HT1080 (cell line): ENCODE data around the gene PLA2G4D. TPM values are rescaled to one million over a fixed set of nuclear protein-coding genes. Genes with fewer than 3 reads are reported as not detected.

Experiments used
- DNase-seq: peaks from one replicate; pipeline ENCODE4 v3.0.0-alpha.2; 2015; ENCODE audit warnings: low read depth
- total RNA-seq: library from RNA; depleted of rRNA; stranded (reverse); fragments of >200 nt; shearing (Covaris generic); gene quantifications from 2 replicates; pipeline ENCODE4 v1.2.3, GENCODE V29; 2014

Gene PLA2G4D
- total RNA-seq, 1 experiment from 2014 or later = not detected

GRCh38 chr15:42129364-42129763 lies 35.0 kb upstream of the PLA2G4D start:
- DNase-seq = no peak

GRCh38 chr15:42128476-42128875 lies 34.1 kb upstream of the PLA2G4D start:
- no peak for DNase-seq

DNA sequence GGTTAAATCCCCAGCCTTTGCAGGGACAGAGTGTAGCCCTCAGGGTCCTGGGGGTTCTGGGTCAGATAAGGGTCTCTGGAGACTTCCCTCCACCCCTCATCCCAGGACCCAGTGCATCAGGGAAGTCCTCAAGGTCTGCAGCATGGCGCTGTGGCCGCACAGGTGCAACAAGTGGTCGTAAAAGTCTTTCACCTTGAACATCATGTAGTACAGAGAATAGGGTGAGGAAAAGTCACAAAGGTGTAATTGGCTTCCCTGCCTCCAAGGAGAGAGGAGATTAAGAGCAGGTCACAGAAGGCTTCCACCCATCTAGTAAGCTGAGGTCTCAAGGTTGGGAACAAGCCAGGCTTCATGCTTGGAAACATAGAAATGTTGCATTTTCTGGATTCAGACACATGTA lies 29.2 kb upstream of the PLA2G4D start:
- no peak for DNase-seq

DNA sequence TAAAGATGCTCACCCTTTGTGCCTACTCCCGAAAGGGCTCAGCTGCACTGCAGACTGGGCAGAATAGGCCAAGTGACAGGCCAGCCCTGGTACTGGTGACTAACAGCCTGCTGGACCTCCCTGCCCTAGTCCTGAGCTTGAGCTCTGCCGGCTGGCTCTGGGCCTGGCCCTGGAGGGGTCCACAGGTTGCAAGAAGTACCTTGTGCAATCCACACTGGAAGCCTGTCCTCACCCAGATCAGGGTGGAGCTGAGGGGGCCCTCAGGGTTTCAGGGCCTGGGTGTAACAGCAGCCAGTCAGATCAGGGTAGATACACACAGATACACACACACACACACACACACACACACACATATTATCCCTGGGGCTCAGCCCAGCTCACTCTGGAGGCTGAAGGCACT lies 27.3 kb upstream of the PLA2G4D start:
- no peak for DNase-seq

GRCh38 chr15:42121021-42121420 lies 26.7 kb upstream of the PLA2G4D start:
- DNase-seq = no peak

DNA sequence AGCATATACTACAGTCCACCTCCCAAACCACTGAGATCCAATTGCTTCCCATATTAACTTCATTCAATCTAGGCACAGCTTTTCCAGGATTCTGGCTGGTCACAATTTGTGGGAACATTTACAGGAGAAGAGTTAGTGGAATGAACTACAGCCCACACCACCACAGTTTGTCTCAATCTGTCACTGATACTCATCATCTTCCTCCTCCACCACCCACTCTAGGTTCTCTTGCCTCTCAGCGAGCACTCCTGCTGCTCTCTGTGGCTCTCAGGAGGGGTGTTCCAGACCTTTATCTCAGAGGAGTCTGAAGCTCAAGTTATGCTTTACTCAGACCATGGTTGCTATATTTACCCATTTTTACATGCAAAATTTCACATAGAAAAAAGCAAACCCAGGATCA lies 25.9 kb upstream of the PLA2G4D start:
- DNase-seq = no peak

- no peak for DNase-seq
Observed at GRCh38 chr15:42119446-42119760, 25.0 kb upstream of the PLA2G4D start.

GRCh38 chr15:42118650-42119445 lies 24.5 kb upstream of the PLA2G4D start:
- DNase-seq = no peak

DNA sequence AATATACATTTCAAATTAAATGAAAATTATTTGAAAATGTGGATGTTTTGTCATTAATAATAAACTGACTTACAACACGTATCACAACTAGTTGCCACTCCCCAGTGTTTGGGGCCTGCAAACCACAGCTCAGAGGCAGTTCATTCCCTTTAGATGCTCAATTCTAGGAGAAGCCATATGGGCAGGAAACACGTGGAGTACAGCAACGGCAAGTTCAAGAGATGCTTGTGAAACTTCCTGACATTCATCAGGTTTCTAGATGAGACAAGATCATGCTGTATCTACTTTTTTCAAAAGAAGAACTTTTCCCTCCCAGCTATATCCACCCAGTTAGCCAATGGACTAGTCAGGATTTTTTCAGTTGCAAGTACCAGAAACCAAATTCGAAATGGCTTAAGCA lies 17.6 kb upstream of the PLA2G4D start:
- no peak for DNase-seq

DNA sequence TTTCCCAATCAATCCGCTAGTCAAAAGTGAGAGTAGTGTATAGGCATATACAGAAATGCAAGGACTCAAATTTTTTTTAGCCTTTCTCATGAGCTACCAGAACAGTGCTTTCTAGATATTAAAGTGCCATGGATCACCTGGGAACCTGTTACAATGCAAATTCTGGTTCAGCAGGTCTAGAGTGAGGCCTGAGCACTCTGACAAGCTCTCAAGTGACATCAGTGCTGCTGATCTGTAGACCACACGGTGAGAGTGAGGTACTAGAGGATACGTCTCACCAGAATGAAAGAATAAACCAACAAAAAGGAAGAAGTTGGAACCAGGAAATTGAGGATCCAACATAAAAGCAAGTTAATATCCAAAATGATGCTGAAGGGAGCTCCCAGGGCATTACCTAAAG lies 16.0 kb upstream of the PLA2G4D start:
- no peak for DNase-seq

- DNase-seq = no peak
Observed at GRCh38 chr15:42108806-42109205, 14.4 kb upstream of the PLA2G4D start.

DNA sequence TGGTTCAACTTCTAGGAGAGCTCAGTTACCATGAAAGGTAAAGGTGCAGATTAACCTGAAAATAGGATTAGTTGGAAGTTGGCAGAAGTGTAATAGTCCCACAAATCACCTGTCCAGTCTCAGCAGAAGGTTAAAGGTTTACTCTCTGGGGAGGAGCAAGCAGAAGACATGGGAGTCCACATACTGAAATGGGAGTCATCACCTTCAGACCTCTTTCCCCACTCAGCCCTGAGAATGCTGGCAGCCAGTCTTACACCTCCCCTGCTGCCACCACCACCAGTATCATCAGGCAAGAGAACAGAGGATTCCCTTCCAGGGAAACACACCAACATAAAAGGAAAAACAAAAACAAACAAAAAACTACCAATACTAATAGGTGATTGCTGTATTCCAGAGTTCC lies 13.8 kb upstream of the PLA2G4D start:
- peak; percentile 30 for DNase-seq

DNA sequence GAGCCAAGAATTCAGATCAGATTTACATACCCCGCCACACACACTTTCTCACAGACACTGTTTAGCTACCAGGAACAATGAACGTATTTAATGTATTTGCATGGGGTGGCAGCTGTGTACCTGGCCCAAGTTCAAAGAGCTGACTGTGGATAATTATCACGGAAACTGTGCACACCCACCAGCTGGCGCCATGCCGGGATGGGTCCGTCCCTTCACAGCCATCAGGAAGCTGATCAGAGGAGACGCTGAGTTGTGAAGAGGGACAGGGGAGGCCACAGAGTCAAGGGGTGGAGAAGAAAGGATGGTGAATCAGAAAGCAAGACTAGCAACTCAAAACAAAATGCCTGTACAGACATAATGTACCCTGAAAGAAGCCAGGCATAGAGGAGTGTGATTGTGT lies 13.1 kb upstream of the PLA2G4D start:
- DNase-seq = no peak

- no peak for DNase-seq
Observed at GRCh38 chr15:42106288-42106687, 11.9 kb upstream of the PLA2G4D start.

GRCh38 chr15:42104095-42104891 lies 9.9 kb upstream of the PLA2G4D start:
- no peak for DNase-seq

GRCh38 chr15:42102646-42103235 lies 8.4 kb upstream of the PLA2G4D start:
- DNase-seq = peak; percentile 73

- no peak for DNase-seq
Observed at GRCh38 chr15:42101861-42102260, 7.5 kb upstream of the PLA2G4D start.

DNA sequence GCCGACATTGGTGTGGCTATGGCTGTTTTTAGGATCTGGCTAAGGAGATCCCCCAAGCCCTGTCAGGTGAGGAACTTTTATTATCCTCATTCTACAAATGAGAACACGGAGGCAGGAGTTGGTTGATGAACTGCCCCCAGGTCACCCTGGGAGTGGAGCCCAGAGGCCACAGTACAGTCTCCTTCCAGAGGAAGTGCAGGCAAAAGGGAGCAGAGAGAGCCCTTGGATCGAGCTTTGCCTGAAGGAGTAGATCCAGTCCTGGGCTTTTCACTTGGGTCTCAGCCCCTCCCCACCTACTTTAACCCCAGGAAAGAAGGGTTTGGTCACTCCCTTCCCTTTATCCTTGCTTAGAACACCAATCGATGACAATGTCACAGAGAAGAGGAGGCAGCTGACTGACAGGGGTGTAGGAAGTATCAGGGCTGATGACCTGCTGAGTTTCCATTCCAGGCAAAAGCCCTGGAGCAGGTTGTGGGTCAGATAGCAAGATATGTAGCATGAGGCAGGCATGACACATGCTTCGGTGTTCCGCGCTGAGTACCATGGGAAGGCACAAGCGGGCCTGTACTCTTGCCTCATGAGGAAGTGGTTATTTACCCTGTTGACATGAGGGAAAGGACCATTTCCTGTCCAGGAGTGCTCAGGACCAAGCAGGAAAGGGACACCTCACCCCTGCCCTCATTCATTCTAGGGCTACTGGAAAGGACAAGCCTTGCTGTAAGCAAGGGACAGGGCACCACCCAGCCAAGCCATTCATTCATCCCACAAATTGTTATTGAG lies 5.8 kb upstream of the PLA2G4D start:
- DNase-seq = peak; percentile 69

DNA sequence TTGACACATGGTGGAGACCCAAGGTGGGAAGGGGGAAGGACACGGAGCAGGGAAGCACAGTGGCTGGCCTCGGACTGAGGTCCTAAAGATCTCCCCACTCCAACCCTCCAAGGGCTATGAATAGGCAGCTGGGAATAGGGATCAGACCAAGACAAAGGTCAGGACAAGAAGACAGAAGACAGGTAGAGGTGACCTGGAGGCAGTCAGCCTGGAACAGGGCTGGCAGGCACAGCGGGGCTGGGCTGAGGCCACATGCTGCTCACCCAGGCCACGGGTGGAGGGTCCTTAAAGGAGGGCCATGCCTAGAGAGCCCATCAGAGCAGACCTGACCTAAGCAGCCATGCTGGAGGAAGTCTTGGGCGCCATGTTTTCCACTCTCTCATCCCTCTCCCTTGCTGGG lies 2.7 kb upstream of the PLA2G4D start:
- no peak for DNase-seq

GRCh38 chr15:42093966-42094365 lies 396 bp downstream of the PLA2G4D start:
- no peak for DNase-seq

DNA sequence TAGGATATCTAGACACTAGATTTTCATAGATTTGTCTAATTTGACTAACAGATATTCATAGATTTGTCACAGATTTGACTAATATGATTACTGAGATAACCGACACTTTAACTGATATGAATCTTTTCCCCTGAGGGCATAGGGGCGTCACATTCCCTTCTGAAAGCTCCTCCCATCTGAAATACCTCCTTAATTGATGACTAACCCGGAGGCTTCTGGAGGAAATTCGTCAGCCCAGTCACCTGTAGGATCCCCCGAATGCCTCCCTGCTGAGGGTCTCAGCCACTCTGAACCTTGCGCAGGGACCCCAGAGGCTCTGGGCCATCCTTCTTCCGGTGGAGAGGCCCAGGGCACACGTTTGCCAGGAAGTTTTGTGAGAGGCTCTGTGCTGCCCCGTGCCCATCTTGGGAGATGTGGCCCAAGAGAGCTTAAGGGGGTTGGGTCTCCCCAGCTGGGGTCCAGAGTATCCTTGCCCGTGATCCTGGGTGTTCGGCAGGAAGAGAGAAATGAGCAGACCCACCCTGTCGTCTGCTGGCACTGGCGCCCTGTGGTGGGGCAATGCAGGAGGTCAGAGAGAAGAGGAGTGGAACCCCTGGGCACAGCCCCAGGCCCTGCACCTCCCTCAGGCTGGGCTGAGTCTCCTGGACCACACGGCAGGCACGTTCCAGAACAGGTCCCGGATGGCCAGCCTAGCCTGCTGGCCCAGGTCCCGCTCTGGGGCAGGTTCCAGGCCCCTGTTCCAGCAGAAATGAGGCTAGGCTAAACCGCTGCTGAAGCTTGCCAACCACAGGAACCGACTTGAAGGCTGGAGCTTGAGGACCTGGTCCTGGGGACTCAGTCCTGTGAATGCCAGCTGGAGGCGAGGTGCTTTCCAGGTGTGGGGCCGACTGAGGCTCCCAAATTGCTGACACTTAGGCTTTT lies 1.7 kb downstream of the PLA2G4D start:
- no peak for DNase-seq
